HS-27A (cell line): ENCODE data around the gene MIGA2.
A peak's percentile ranks its signal among the peaks of the same experiment; 100 is the strongest.
"Not testable (repeated sequence)": the region's sequence is repeated elsewhere in the genome, so short reads cannot be mapped to it uniquely, and the experiment has no call there.

Experiments
- DNase-seq: peaks from one replicate; pipeline ENCODE4 v3.0.0-alpha.2; 2012; ENCODE audit warnings: low read depth, missing footprints

MIGA2 gene

GRCh38 chr9:129036241-129036922 is at the start of gene MIGA2:
MIGA2 (plus strand) TSS chr9:129036626; CDS start chr9:129040595, 3,969 bp downstream.
- DNase-seq: peak; percentile 98

GRCh38 chr9:128986671-128987070 is 49.8 kb upstream of the MIGA2 start:
- DNase-seq: no peak

GRCh38 chr9:128987805-128988204 is 48.6 kb upstream of the MIGA2 start:
- peak; percentile 88 for DNase-seq

GRCh38 chr9:128992995-128993394 is 43.4 kb upstream of the MIGA2 start:
- DNase-seq: no peak

GRCh38 chr9:128995791-128996190 is 40.6 kb upstream of the MIGA2 start:
- no peak for DNase-seq

- no peak for DNase-seq
These were observed 38.0 kb upstream of the MIGA2 start for GRCh38 chr9:128998462-128998861.

GRCh38 chr9:128999581-129000206 is 36.7 kb upstream of the MIGA2 start:
- DNase-seq: no peak

- DNase-seq: no peak
These were observed 34.7 kb upstream of the MIGA2 start for GRCh38 chr9:129001504-129002325.

GRCh38 chr9:129002992-129003391 is 33.4 kb upstream of the MIGA2 start:
- no peak for DNase-seq

- not testable (repeated sequence) for DNase-seq
These were observed 32.3 kb upstream of the MIGA2 start for GRCh38 chr9:129004173-129004572.

GRCh38 chr9:129005336-129005997 is 31.0 kb upstream of the MIGA2 start:
- DNase-seq: no peak

GRCh38 chr9:129006328-129007034 is 29.9 kb upstream of the MIGA2 start:
- no peak for DNase-seq

- DNase-seq: no peak
These were observed 29.2 kb upstream of the MIGA2 start for GRCh38 chr9:129007035-129007765.

- DNase-seq: no peak
These were observed 28.5 kb upstream of the MIGA2 start for GRCh38 chr9:129007766-129008468.

- no peak for DNase-seq
These were observed 27.9 kb upstream of the MIGA2 start for GRCh38 chr9:129008469-129008965.

- DNase-seq: no peak
These were observed 27.3 kb upstream of the MIGA2 start for GRCh38 chr9:129008986-129009583.

- no peak for DNase-seq
These were observed 26.8 kb upstream of the MIGA2 start for GRCh38 chr9:129009584-129010141.

GRCh38 chr9:129010267-129010975 is 26.0 kb upstream of the MIGA2 start:
- no peak for DNase-seq

- no peak for DNase-seq
These were observed 25.3 kb upstream of the MIGA2 start for GRCh38 chr9:129011170-129011569.
